H1 (cell line): ENCODE measurements around the gene CDK3. TPM values are rescaled to one million over a fixed set of nuclear protein-coding genes. Genes with fewer than 3 reads are reported as not detected.

Source experiments
- CTCF ChIA-PET: fragments of 300-600 bp; sonication (Branson Sonifier 250); formaldehyde crosslinking; loops from one replicate; lab custom pipeline; 2021; ENCODE audit not compliant: partially characterized antibody; lab: Charles Lee
- POLR2A ChIA-PET: fragments of 300-600 bp; sonication (Branson Sonifier 250); formaldehyde crosslinking; loops from one replicate; lab custom pipeline; 2021; ENCODE audit warnings: inconsistent platforms; ENCODE audit not compliant: partially characterized antibody; lab: Charles Lee
- DNase-seq, 2 experiments: peaks; one replicate each; pipeline versions ENCODE4 v3.0.0 to v3.0.0-alpha.2; 2010 to 2022; ENCODE audit warnings: low spot score in 2 of 2, low read depth in 1 of 2, mixed read lengths in 1 of 2
- FAIRE-seq: peaks from 2 replicates; lab custom pipeline; 2011; peaks lifted over from hg19 to GRCh38; lab: Jason Lieb, UNC
- H2AFZ ChIP-seq: 2 replicates; pipeline ENCODE4 v1.8.1; 2012; ENCODE audit warnings: low read length, inconsistent platforms
- H2AK5ac ChIP-seq: 2 replicates; pipeline ENCODE4 v1.6.1; 2013; ENCODE audit warnings: low read depth, low read length
- H2BK120ac ChIP-seq: replicated peaks from 2 replicates; pipeline ENCODE3; 2013; ENCODE audit warnings: low read depth, low read length, inconsistent platforms
- H2BK12ac ChIP-seq: 2 replicates; pipeline ENCODE4 v1.6.1; 2013; ENCODE audit warnings: low read depth, low read length
- H2BK15ac ChIP-seq: 2 replicates; pipeline ENCODE4 v1.6.1; 2013; ENCODE audit warnings: low read length
- H2BK20ac ChIP-seq: 2 replicates; pipeline ENCODE4 v1.6.1; 2013; ENCODE audit warnings: low read length
- H2BK5ac ChIP-seq: 2 replicates; pipeline ENCODE4 v1.6.1; 2013; ENCODE audit warnings: low read depth, low read length
- H3K14ac ChIP-seq: 2 replicates; pipeline ENCODE4 v1.6.1; 2013; ENCODE audit warnings: inconsistent platforms; ENCODE audit not compliant: insufficient read length
- H3K18ac ChIP-seq: 2 replicates; pipeline ENCODE4 v1.6.1; 2013; ENCODE audit warnings: low read length; ENCODE audit errors: extremely low read depth
- H3K23ac ChIP-seq: 2 replicates; pipeline ENCODE4 v1.6.1; 2013; ENCODE audit warnings: inconsistent platforms; ENCODE audit not compliant: insufficient read length
- H3K23me2 ChIP-seq: 2 replicates; pipeline ENCODE4 v1.6.1; 2013; ENCODE audit warnings: low read depth, low read length
- H3K27ac ChIP-seq: 2 replicates; pipeline ENCODE4 v1.6.1; 2011; ENCODE audit warnings: low read depth, low read length, inconsistent platforms
- H3K27me3 ChIP-seq, 4 experiments: replicated peaks in 1 of 4; 1 replicate in 1 of 4; 2 replicates in 3 of 4; pipeline versions ENCODE4 v1.6.1 to v1.8.1; 2011 to 2013; ENCODE audit warnings: low read length in 3 of 4, mild to moderate bottlenecking in 3 of 4, inconsistent platforms in 2 of 4, mixed read lengths in 2 of 4, moderate library complexity in 1 of 4; ENCODE audit not compliant: control insufficient read depth in 3 of 4, insufficient read depth in 3 of 4; ENCODE audit errors: extremely low read depth in 1 of 4
- H3K36me3 ChIP-seq, 4 experiments: 2 replicates each; pipeline versions ENCODE4 v1.6.1 to v1.8.1; 2011 to 2013; ENCODE audit warnings: mild to moderate bottlenecking in 4 of 4, low read length in 3 of 4, moderate library complexity in 2 of 4, control low read depth in 1 of 4, inconsistent platforms in 1 of 4; ENCODE audit not compliant: insufficient read depth in 4 of 4, control insufficient read depth in 2 of 4
- H3K4ac ChIP-seq: replicated peaks from 2 replicates; pipeline ENCODE3; 2013; ENCODE audit warnings: low read length, low read depth, mixed read lengths, inconsistent platforms; ENCODE audit not compliant: insufficient read length
- H3K4me1 ChIP-seq, 4 experiments: replicated peaks in 1 of 4; 1 replicate in 1 of 4; 2 replicates in 3 of 4; pipeline versions ENCODE4 v1.6.1 to v1.8.1; 2011 to 2013; ENCODE audit warnings: low read length in 3 of 4, inconsistent platforms in 2 of 4, mixed read lengths in 1 of 4; ENCODE audit not compliant: insufficient read depth in 4 of 4, control insufficient read depth in 3 of 4
- H3K4me2 ChIP-seq, 2 experiments: 2 replicates each; pipeline versions ENCODE4 v1.6.1 to v1.8.1; 2011 to 2013; ENCODE audit warnings: low read depth in 2 of 2, low read length in 2 of 2, control low read depth in 1 of 2, inconsistent platforms in 1 of 2, mild to moderate bottlenecking in 1 of 2; ENCODE audit not compliant: insufficient read depth in 1 of 2
- H3K4me3 ChIP-seq, 4 experiments: fragments of 200-600, 300-600 bp in 1 of 4; sonication (generic), shearing (Covaris generic), sonication (Bioruptor Twin) in 1 of 4; 2 replicates each; pipeline versions ENCODE4 v1.5.1 to v1.8.1; 2011 to 2016; ENCODE audit warnings: low read length in 4 of 4, low read depth in 3 of 4, control low read depth in 2 of 4, inconsistent platforms in 2 of 4, mild to moderate bottlenecking in 2 of 4, mixed read lengths in 1 of 4, moderate library complexity in 1 of 4; ENCODE audit not compliant: insufficient read depth in 2 of 4; ENCODE audit errors: extremely low read depth in 1 of 4
- H3K56ac ChIP-seq: replicated peaks from 2 replicates; pipeline ENCODE3; 2013; ENCODE audit warnings: low read depth, mild to moderate bottlenecking, mixed read lengths, low read length, inconsistent platforms; ENCODE audit not compliant: insufficient read length
- H3K79me1 ChIP-seq: 2 replicates; pipeline ENCODE4 v1.6.1; 2013; ENCODE audit warnings: low read depth, low read length, control low read depth
- H3K79me2 ChIP-seq, 2 experiments: 2 replicates each; pipeline versions ENCODE4 v1.6.1 to v1.8.1; 2012 to 2013; ENCODE audit warnings: low read length in 2 of 2, mild to moderate bottlenecking in 2 of 2, inconsistent platforms in 1 of 2; ENCODE audit not compliant: insufficient read depth in 2 of 2, control insufficient read depth in 1 of 2
- H3K9ac ChIP-seq, 4 experiments: replicated peaks in 1 of 4; 1 replicate in 1 of 4; 2 replicates in 3 of 4; pipeline versions ENCODE4 v1.6.1 to v1.8.1; 2011 to 2013; ENCODE audit warnings: low read depth in 3 of 4, low read length in 3 of 4, control low read depth in 2 of 4, mild to moderate bottlenecking in 2 of 4, moderate library complexity in 2 of 4, inconsistent platforms in 1 of 4; ENCODE audit errors: extremely low read depth in 1 of 4
- H3K9me3 ChIP-seq, 2 experiments: 2 replicates each; pipeline versions ENCODE4 v1.6.1 to v1.8.1; 2012 to 2013; ENCODE audit warnings: mild to moderate bottlenecking in 2 of 2, moderate library complexity in 2 of 2, control low read depth in 1 of 2, inconsistent platforms in 1 of 2, low read depth in 1 of 2, low read length in 1 of 2, mixed read lengths in 1 of 2; ENCODE audit not compliant: insufficient read depth in 2 of 2
- H4K20me1 ChIP-seq, 2 experiments: replicated peaks in 1 of 2; 2 replicates each; pipeline versions ENCODE3 to v1.8.1; 2011 to 2013; ENCODE audit warnings: inconsistent platforms in 2 of 2, low read length in 2 of 2, mild to moderate bottlenecking in 1 of 2; ENCODE audit not compliant: insufficient read depth in 2 of 2, control insufficient read depth in 1 of 2
- H4K5ac ChIP-seq: 2 replicates; pipeline ENCODE4 v1.6.1; 2013; ENCODE audit warnings: low read length, low read depth, mixed read lengths, inconsistent platforms; ENCODE audit not compliant: insufficient read length
- H4K8ac ChIP-seq: 2 replicates; pipeline ENCODE4 v1.8.0; 2013; ENCODE audit warnings: mild to moderate bottlenecking, moderate library complexity, low read length, inconsistent platforms; ENCODE audit not compliant: insufficient read depth; ENCODE audit errors: extremely low read depth
- H4K91ac ChIP-seq: replicated peaks from 2 replicates; pipeline ENCODE3; 2013; ENCODE audit warnings: low read length, mixed read lengths, inconsistent platforms; ENCODE audit not compliant: insufficient read length
- CBX8 ChIP-seq: fragments of 300-800, 300-1000 bp; sonication (generic); IDR thresholded peaks from 2 replicates; pipeline ENCODE4 v1.7.1; 2016; ENCODE audit warnings: low read depth, low read length, borderline replicate concordance
- CEBPB ChIP-seq: IDR thresholded peaks from 2 replicates; pipeline ENCODE4 v1.6.1; 2012; ENCODE audit warnings: low read depth, low read length
- CHD1 ChIP-seq: IDR thresholded peaks from 2 replicates; pipeline ENCODE4 v1.6.1; 2012; ENCODE audit warnings: low read depth, low read length, improper control_type of control experiment
- FOSL1 ChIP-seq: IDR thresholded peaks from 2 replicates; pipeline ENCODE4 v1.6.1; 2011; ENCODE audit warnings: mild to moderate bottlenecking, low read depth, low read length, moderate library complexity; ENCODE audit not compliant: insufficient read depth
- NANOG ChIP-seq: IDR thresholded peaks from 2 replicates; pipeline ENCODE4 v1.6.1; 2011; ENCODE audit warnings: low read length, low read depth, mild to moderate bottlenecking, inconsistent platforms; ENCODE audit not compliant: insufficient read depth, poor library complexity, severe bottlenecking
- PHF8 ChIP-seq: fragments of 200-600 bp; sonication (generic); conservative IDR thresholded peaks from 2 replicates; pipeline ENCODE4 v1.7.1; 2012; ENCODE audit warnings: low read depth, mild to moderate bottlenecking, inconsistent platforms, low read length, moderate library complexity
- SP4 ChIP-seq: IDR thresholded peaks from 2 replicates; pipeline ENCODE4 v1.6.1; 2012; ENCODE audit warnings: low read length, inconsistent platforms
- TAF1 ChIP-seq: IDR thresholded peaks from 2 replicates; pipeline ENCODE4 v1.6.1; 2011; ENCODE audit warnings: mild to moderate bottlenecking, low read depth, low read length
- WGBS, 2 experiments: shearing (Covaris generic) in 1 of 2; methylation state at CpG; one replicate each; pipeline versions ENCODE4 v1.1.6 to v1.1.7; 2013 to 2015; ENCODE audit warnings: low lambda C conversion rate in 2 of 2, mixed read lengths in 2 of 2, inconsistent platforms in 1 of 2, low coverage in 1 of 2, missing lambda C conversion rate in 1 of 2; ENCODE audit not compliant: insufficient replicate concordance in 2 of 2, insufficient coverage in 1 of 2, insufficient read length in 1 of 2; ENCODE audit errors: extremely low coverage in 1 of 2, missing lambda C conversion rate in 1 of 2; 5-methylcytosine and 5-hydroxymethylcytosine counted together
- polyA plus RNA-seq, 7 experiments: library from polyadenylated mRNA; depleted of rRNA in 3 of 7; stranded (reverse) in 5 of 7; unstranded in 2 of 7; fragments of >200 nt in 5 of 7; fragments of 200-250 nt in 2 of 7; gene quantifications; 1 replicate in 5 of 7; 2 replicates in 1 of 7; 4 replicates in 1 of 7; pipeline versions ENCODE4 v1.2.1 to v1.2.3, GENCODE V29; 2011 to 2013; ENCODE audit warnings: missing spikeins in 2 of 7, mixed read lengths in 2 of 7
- total RNA-seq: library from RNA; stranded (reverse); fragmentation: NEBNext Ultra II Directional; extraction: Animal tissue kit (Norgen Biotek cat#: 25700); gene quantifications from 2 replicates; pipeline ENCODE4 v1.2.1, GENCODE V29; 2021

CDK3 gene
- total and polyA plus RNA-seq, 2 of the 8 experiments (the other 6 are each of a cell fraction or from before 2014, with no cell fraction given), result 10.0 to 14.6 TPM

DNA sequence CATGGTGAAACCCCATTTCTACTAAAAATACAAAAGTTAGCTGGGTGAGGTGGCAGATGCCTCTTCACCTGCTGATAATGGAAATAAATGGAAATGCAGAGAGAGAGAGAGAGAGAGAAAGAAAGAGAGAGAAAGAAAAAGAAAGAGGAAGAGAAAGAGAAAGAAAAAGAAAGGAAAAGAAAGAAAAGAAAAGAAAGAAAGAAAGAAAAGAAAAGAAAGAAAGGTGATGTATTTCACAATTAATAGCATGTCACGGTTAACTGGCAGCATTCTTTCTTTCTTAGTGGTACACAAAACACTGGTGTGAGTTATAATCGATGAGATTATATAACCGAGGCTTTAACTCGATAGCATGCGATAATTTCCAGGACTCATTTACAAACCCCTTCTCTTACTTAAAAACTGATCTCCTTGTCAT lies 24.9 kb upstream of the CDK3 start:
- Histone ChIP-seq H3K4me2 (no peak overlapping the region), H2AFZ (no peak overlapping the region), H4K5ac (no peak overlapping the region), H3K18ac (no peak overlapping the region), H3K4ac (no peak overlapping the region), H3K4me1 (peaks cover 0 to 4% (median 3%) of the 10 kb centered on the region in 4 experiments; a peak in 2 of 7 replicates), H3K56ac (no peak overlapping the region), H3K4me3 (no peak overlapping the region), H3K23me2 (peaks cover 8% of the 10 kb centered on the region; the same call in 1 of the 2 replicates), H4K91ac (no peak overlapping the region), H2BK12ac (no peak overlapping the region), H3K79me2 (peaks cover 0 to 38% of the 10 kb centered on the region in 2 experiments; a peak in 3 of 4 replicates), H3K79me1 (0 out of 2 replicates have a peak, but pooled peaks cover 3% of the 10 kb centered on the region), H3K23ac (no peak overlapping the region), H2AK5ac (no peak overlapping the region), H3K36me3 (peaks cover 0 to 19% (median 0%) of the 10 kb centered on the region in 4 experiments; a peak in 3 of 8 replicates), H3K9me3 (no peaks in the 10 kb centered on the region), H2BK15ac (no peak overlapping the region), H3K9ac (no peak overlapping the region), H4K8ac (no peak overlapping the region), H2BK5ac (no peak overlapping the region), H3K27ac (no peak overlapping the region), H2BK120ac (no peak overlapping the region), H3K27me3 (no peaks in the 10 kb centered on the region), H4K20me1 (no peaks in the 10 kb centered on the region), H2BK20ac (no peak overlapping the region), H3K14ac (no peak overlapping the region)
- ChIA-PET CTCF (no interaction called here), POLR2A (no interaction called here)
- 97% methylated on average over 5 of the region's 5 CpGs; no CpG with 5 or more reads in 1 of the 2 experiments for WGBS, 2 experiments
- TF ChIP-seq FOSL1, result no peak
- TF ChIP-seq CEBPB, result no peak
- TF ChIP-seq PHF8, result no peak
- TF ChIP-seq CHD1, result no peak
- TF ChIP-seq NANOG, result no peak
- no peak for TF ChIP-seq CBX8
- TF ChIP-seq TAF1, result no peak
- TF ChIP-seq SP4, result no peak
- no peak for DNase-seq
- no peak for FAIRE-seq
